Measurements from ENCODE around the gene NEGR1. TPM values are rescaled to one million over a fixed set of nuclear protein-coding genes. Genes with fewer than 3 reads are reported as not detected.
A peak's percentile ranks its signal among the peaks of the same experiment; 100 is the strongest.

NEGR1 gene
- total RNA-seq, 4 donors from 2014 or later = 0.49 to 8.8 (median 2.7) TPM

- H3K36me3 ChIP-seq = no peaks in the 10 kb centered on the region
- H3K27me3 ChIP-seq = no peaks in the 10 kb centered on the region
- H3K27ac ChIP-seq = no peak overlapping the region
- no peaks in the 10 kb centered on the region for H3K4me1 ChIP-seq
- 34 to 70% methylated on average over 3 of the region's 3 CpGs for WGBS, 2 donors
- intact Hi-C loops (cut with DNase I) = no loop called here
- TF ChIP-seq POLR2A (IDR thresholded peaks at IDR 0.05) = no peak
- no peak for TF ChIP-seq CTCF (IDR thresholded peaks at IDR 0.05)
- DNase-seq = no peak
- H3K9me3 ChIP-seq = no peaks in the 10 kb centered on the region
- H3K4me3 ChIP-seq = no peak overlapping the region
Observed at GRCh38 chr1:71918630-71919029, 363.7 kb downstream of the NEGR1 start.

GRCh38 chr1:71916894-71917293, 365.4 kb downstream of the NEGR1 start:
- Histone ChIP-seq H3K9me3 (no peaks in the 10 kb centered on the region), H3K27ac (no peak overlapping the region), H3K4me1 (no peaks in the 10 kb centered on the region), H3K36me3 (no peaks in the 10 kb centered on the region), H3K4me3 (no peak overlapping the region), H3K27me3 (no peaks in the 10 kb centered on the region)
- WGBS, 2 donors = 63 to 72% methylated on average over 4 of the region's 4 CpGs
- intact Hi-C loops (cut with DNase I) = no loop called here
- TF ChIP-seq POLR2A (IDR thresholded peaks at IDR 0.05) (no peak), CTCF (IDR thresholded peaks at IDR 0.05) (no peak)
- no peak for DNase-seq

- intact Hi-C loops (cut with DNase I) = no loop called here
- H3K27me3 ChIP-seq = no peaks in the 10 kb centered on the region
- H3K27ac ChIP-seq = no peak overlapping the region
- H3K36me3 ChIP-seq = no peaks in the 10 kb centered on the region
- 80 to 81% methylated on average over 1 of the region's 1 CpG for WGBS, 2 donors
- no peak for TF ChIP-seq CTCF (IDR thresholded peaks at IDR 0.05)
- TF ChIP-seq POLR2A (IDR thresholded peaks at IDR 0.05) = no peak
- H3K4me1 ChIP-seq = no peaks in the 10 kb centered on the region
- DNase-seq = no peak
- no peak overlapping the region for H3K4me3 ChIP-seq
- no peaks in the 10 kb centered on the region for H3K9me3 ChIP-seq
Observed at GRCh38 chr1:71914626-71915025, 367.7 kb downstream of the NEGR1 start.

- H3K4me3 ChIP-seq = no peak overlapping the region
- H3K27me3 ChIP-seq = no peaks in the 10 kb centered on the region
- no peak for DNase-seq
- intact Hi-C loops (cut with DNase I) = no loop called here
- H3K36me3 ChIP-seq = no peaks in the 10 kb centered on the region
- no peaks in the 10 kb centered on the region for H3K4me1 ChIP-seq
- no peaks in the 10 kb centered on the region for H3K9me3 ChIP-seq
- H3K27ac ChIP-seq = no peak overlapping the region
- WGBS, 2 donors = 44 to 45% methylated on average over 1 of the region's 1 CpG
- no peak for TF ChIP-seq POLR2A (IDR thresholded peaks at IDR 0.05)
- no peak for TF ChIP-seq CTCF (IDR thresholded peaks at IDR 0.05)
Observed at GRCh38 chr1:71908871-71909390, 373.4 kb downstream of the NEGR1 start.

GRCh38 chr1:71908303-71908702, 374.0 kb downstream of the NEGR1 start:
- TF ChIP-seq CTCF (IDR thresholded peaks at IDR 0.05) (no peak), POLR2A (IDR thresholded peaks at IDR 0.05) (no peak)
- Histone ChIP-seq H3K4me1 (no peaks in the 10 kb centered on the region), H3K27me3 (no peaks in the 10 kb centered on the region), H3K4me3 (no peak overlapping the region), H3K9me3 (no peaks in the 10 kb centered on the region), H3K27ac (peak overlapping the region in 1 of 4 donors; percentile 16), H3K36me3 (no peaks in the 10 kb centered on the region)
- no peak for DNase-seq
- WGBS, 2 donors = 6 to 29% methylated on average over 1 of the region's 1 CpG
- intact Hi-C loops (cut with DNase I) = no loop called here
